HG02870 (cell line): ENCODE data around the gene LMBR1L.

Source experiments
- ATAC-seq: cut with Tn5 transposase; IDR thresholded peaks from one replicate; pipeline ENCODE4 v1.9.1; 2021; ENCODE audit warnings: mild to moderate bottlenecking, moderate library complexity; ENCODE audit not compliant: unreplicated experiment

LMBR1L gene

DNA sequence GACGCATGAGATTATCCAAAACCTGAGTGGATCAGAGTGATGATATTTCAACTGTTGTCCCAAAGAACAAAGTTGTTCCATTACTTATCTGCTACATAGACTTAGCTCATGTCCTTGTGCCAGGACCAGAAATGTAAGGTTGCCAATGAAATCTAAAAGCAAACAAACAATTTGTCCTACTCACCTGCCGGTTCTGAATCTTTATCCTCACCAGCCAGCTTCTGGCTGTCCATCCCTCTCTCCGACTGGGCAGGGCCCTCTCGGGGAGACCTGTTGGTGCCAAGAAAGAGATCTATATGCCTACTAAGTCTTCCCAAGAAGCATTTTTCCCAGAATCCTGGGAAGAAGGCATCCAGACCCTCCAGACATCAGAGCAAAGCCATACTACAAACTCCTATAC, 55.6 kb downstream of the LMBR1L start:
- ATAC-seq: no peak

DNA sequence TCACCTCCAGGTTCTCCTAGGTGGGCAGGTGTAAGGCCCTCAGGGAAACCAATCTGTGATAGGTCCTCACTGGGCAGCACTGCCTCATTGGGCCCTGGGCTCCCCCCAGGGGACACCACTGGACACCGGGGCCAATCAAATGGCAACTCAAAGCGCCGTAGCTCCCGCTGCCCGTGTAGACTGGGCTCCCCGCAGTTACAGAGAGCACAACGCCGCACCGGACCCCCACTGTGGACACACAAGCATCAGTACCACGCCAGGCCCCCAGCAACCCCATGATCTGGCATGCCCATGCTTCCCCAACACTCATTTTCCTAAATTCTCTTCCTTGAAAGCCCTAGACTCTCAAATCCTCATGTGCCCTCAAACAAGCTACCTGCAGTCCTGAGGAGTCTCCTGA, 56.1 kb downstream of the LMBR1L start:
- ATAC-seq: no peak

DNA sequence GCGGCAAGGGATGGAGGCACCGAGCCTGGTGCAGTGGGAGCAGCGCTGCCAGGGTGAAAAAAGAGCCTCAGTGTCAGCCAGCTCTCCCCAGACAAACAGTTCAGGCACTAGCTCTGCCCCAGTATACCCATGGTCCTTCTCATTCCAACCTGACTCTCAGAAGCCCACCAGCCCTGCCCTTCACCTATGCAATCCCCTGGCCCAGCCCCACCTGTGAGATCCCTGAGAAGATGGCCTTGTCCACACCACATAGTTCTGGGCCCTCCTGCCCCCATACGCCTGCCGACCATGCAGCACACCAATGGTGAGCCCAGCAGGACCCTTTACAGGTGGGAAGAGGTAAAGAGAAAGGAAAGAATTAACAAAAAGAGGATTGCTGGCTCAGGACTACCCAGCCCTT, 56.6 kb downstream of the LMBR1L start:
- no peak for ATAC-seq

DNA sequence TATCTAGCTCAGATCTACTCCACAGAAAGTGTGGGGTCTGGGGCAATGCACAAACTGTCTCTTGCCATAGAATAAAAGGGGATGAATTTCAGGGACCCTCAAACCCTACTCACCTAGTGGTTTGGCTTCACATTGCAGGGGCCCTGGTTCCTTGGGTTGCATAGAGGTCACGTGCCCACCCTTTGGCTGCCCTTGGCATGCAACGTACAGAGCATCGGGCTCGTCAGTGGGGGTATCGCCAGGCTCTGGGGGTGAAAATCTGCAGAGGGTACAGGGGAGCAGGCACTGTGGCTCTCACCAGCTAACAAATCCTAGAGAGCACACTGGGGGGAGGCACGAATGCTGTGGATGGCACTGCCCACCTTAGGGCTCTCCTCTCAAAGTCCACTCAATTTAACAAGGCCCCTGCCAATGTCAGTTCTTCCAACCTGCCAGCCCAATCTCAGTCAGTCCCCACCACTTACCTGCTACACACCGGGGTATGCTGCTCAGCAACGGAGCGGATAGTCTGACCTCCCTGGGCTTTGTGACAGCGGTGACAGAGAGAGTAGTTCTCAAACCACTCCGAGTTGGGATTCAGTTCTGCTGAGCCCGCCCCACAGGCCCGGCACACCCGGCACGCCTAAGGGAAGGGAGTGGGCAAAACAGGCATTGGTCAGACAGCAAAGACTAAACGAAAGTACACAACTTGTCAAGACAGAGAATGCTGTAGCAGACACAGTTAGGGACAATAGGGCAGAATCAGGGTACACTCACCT, 58.0 kb downstream of the LMBR1L start:
- ATAC-seq: no peak

DNA sequence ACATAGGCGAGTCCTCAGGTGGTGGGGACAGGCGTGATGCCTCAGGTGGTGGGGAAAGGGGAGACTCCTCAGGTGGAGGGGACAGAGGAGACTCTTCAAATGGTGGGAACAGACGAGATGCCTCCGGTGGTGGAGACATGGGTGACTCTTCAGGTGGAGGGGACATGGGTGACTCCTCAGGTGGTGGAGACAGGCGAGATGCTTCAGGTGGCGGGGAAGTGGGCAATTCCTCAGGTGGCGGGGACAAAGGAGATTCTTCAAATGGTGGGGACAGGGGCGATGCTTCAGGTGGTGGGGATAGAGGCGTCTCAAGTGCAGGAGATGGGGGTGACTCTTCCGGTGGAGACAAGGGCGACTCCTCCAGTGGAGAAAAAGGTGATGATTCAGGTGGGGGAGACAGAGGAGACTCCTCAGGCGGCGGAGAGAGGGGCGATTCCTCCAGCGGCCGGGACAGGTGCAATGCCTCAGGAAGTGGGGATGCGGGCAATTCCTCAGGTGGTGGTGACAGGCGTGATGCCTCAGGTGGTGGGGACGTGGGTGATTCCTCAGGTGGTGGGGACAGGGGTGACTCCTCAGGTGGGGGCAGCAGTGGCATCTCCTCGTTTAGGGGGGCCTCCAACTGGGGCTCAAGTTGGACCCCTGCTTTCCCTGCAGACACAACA, 58.7 kb downstream of the LMBR1L start:
- ATAC-seq: no peak

DNA sequence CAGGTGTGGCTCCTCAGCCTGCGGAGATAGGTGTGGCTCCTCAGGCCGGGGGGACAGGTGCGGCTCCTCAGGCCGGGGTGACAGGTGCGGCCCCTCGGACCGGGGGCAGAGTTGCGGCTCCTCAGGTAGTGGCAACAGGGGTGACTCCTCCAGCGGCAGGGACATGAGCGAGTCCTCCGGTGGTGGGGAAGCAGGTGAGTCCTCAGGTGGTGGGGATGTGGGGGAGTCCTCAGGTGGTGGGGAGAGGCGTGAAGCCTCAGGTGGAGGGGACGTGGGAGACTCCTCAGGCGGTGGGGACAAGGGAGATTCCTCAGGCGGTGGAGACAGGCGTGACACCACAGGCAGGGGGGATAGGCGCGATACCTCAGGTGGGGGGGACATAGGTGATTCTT, 59.3 kb downstream of the LMBR1L start:
- ATAC-seq: no peak

DNA sequence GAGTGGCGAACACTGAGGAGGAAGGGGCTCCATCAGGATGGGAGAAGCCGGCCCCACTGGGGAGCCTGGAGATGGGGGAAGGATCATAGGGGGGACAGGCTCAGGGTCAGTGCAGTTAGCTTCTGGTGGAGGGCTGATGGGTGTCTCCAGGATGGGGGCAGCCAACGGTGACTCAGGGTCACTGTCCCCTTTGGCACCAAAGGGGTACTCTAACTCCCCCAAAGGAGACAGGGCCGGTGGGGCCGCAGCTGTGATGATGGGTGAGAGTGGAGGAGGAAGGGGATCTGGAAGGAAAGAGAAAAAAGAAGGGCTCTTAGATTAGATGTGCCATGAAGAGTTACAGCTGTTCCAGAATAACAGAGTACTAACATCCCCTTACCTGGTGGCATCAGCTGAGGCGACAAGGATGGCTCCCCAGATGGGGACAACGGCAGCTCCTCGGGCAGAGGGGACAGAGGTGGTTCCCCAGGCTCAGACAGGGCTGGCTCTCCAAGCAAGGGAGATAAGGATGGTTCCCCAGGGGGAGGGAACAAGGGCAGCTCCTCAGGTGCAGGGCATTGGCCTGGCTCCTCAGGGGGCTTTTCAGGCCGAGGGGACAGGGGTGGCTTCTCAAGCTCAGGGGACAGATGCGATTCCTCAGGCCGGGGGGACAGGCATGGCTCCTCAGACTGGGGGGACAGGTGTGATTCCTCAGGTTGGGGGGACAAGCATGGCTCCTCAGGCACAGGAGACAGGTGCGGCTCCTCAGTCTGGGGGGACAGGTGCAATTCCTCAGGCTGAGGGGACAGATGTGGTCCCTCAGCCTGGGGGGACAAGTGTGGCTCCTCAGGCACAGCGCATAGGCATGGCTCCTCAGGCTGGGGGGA, 59.9 kb downstream of the LMBR1L start:
- no peak for ATAC-seq

DNA sequence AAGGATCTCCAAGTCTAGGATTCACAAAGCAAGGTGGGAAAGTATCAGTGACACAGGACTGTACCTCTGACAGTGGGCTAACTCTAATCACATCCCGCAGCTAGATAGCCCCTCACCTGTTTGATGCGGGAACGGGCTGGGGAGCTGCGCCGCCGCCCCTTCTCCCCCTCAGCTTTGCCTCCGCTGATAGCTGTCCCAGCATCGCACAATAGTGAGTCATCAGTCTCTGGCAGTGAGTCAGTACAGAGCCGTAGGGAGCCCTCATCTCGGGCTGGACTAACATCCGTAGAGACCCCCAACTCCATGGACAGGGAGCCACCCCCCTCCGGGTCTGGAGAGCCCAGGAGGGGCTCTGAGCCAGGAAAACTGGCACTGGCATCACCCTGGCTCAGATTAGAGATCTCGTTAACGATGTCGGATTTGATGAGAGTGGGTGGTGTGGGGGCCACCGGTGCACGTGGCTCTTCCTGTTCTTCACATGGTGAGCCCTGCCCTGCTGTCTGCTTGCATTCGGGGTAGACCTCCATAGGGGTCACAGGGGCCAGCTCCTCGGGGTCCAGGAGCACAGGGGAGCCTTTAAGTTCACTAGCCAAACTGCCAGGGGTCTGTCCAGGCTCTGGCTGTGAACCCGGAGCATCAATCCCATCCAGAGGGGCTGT, 61.0 kb downstream of the LMBR1L start:
- no peak for ATAC-seq

DNA sequence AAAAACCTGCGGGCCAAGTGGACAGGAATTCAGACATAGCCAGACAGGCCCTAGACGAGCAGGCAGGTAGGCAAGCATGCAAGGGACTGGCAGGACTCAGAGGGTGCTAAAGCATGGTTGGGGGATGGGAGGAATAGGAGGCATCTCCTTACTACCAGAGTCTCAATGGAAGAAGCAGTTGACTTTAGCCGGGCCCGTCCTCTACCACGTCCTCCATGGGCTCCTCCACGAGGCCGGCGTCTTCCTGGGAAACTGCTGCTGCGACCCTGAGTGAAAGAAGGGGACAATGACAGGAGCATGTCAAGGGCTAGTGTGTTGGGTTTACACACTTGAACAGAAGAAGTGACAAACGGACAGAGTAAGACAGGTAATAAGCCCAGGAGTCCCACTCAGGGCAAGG, 61.7 kb downstream of the LMBR1L start:
- no peak for ATAC-seq
